HEK293 (cell line): Measurements from ENCODE around the gene SCAMP5.
A peak's percentile ranks its signal among the peaks of the same experiment; 100 is the strongest.

Experiments
- CTCF ChIA-PET: fragments of 350-600 bp; formaldehyde crosslinking; extraction: SDS; loops from one replicate; lab custom pipeline; 2021; ENCODE audit warnings: antibody characterized with exemption; lab: Yijun Ruan, JAX
- POLR2A ChIA-PET: fragments of 300-600 bp; formaldehyde crosslinking; extraction: SDS; loops from one replicate; lab custom pipeline; 2020; ENCODE audit warnings: antibody characterized with exemption, inconsistent platforms; lab: Yijun Ruan, JAX
- H3K27ac ChIP-seq: fragments of 200-500 bp; sonication (Bioruptor generic); 2 replicates; pipeline ENCODE4 v1.5.1; 2014; ENCODE audit warnings: low read depth, low read length, control low read depth, inconsistent platforms; ENCODE audit errors: extremely low read depth
- H3K36me3 ChIP-seq, 2 experiments: fragments of 200-500 bp in 1 of 2; sonication (Bioruptor generic) in 1 of 2; 1 replicate in 1 of 2; 2 replicates in 1 of 2; pipeline ENCODE4 v1.5.1; 2014 to 2017; ENCODE audit warnings: inconsistent platforms in 2 of 2, low read length in 2 of 2; ENCODE audit not compliant: control insufficient read depth in 2 of 2, insufficient read depth in 1 of 2
- H3K4me1 ChIP-seq: fragments of 200-500 bp; sonication (Bioruptor generic); 2 replicates; pipeline ENCODE4 v1.5.1; 2014; ENCODE audit warnings: mild to moderate bottlenecking, low read length, inconsistent platforms; ENCODE audit not compliant: control insufficient read depth, insufficient read depth
- H3K4me3 ChIP-seq: 2 replicates; pipeline ENCODE4 v1.5.1; 2011; ENCODE audit warnings: low read depth, mild to moderate bottlenecking, control low read depth, low read length, moderate library complexity
- H3K9me3 ChIP-seq: fragments of 200-500 bp; sonication (Bioruptor generic); 2 replicates; pipeline ENCODE4 v1.5.1; 2014; ENCODE audit warnings: low read depth, low read length, inconsistent platforms; ENCODE audit not compliant: control insufficient read depth, insufficient read depth
- KLF16 ChIP-seq: fragments of 450-650 bp; formaldehyde crosslinking; IDR thresholded peaks from 2 replicates; pipeline ENCODE4 v1.5.1; 2017; ENCODE audit warnings: missing biosample characterization, missing genetic modification characterization
- KLF8 ChIP-seq: fragments of 450-650 bp; formaldehyde crosslinking; IDR thresholded peaks from 2 replicates; pipeline ENCODE4 v1.5.1; 2016; ENCODE audit warnings: missing biosample characterization, missing genetic modification characterization
- PBX3 ChIP-seq: sonication (generic); formaldehyde crosslinking; IDR thresholded peaks from 2 replicates; pipeline ENCODE4 v1.8.1; 2022; ENCODE audit warnings: mild to moderate bottlenecking, moderate library complexity, missing genetic modification reagents
- RBAK ChIP-seq: fragments of 450-650 bp; formaldehyde crosslinking; IDR thresholded peaks from 2 replicates; pipeline ENCODE4 v1.5.1; 2016; ENCODE audit warnings: missing biosample characterization, missing genetic modification characterization
- SCRT1 ChIP-seq: fragments of 450-650 bp; formaldehyde crosslinking; IDR thresholded peaks from 2 replicates; pipeline ENCODE4 v1.5.1; 2016; ENCODE audit warnings: missing biosample characterization, missing genetic modification characterization, borderline replicate concordance
- SP2 ChIP-seq: fragments of 450-650 bp; formaldehyde crosslinking; IDR thresholded peaks from 2 replicates; pipeline ENCODE4 v1.5.1; 2016; ENCODE audit warnings: missing biosample characterization, missing genetic modification characterization
- SP7 ChIP-seq: fragments of 450-650 bp; formaldehyde crosslinking; IDR thresholded peaks from 2 replicates; pipeline ENCODE4 v1.5.1; 2016; ENCODE audit warnings: missing biosample characterization, missing genetic modification characterization
- ZBTB17 ChIP-seq: fragments of 450-650 bp; formaldehyde crosslinking; IDR thresholded peaks from 2 replicates; pipeline ENCODE4 v1.5.1; 2016; ENCODE audit warnings: missing biosample characterization, missing genetic modification characterization
- ZBTB20 ChIP-seq: fragments of 450-650 bp; formaldehyde crosslinking; IDR thresholded peaks from 2 replicates; pipeline ENCODE4 v1.5.1; 2016; ENCODE audit warnings: missing biosample characterization, missing genetic modification characterization
- ZBTB26 ChIP-seq: fragments of 450-650 bp; formaldehyde crosslinking; optimal IDR thresholded peaks from 2 replicates; pipeline ENCODE3; 2016; ENCODE audit warnings: missing biosample characterization, mild to moderate bottlenecking, missing genetic modification characterization
- ZEB2 ChIP-seq: fragments of 450-650 bp; formaldehyde crosslinking; IDR thresholded peaks from 2 replicates; pipeline ENCODE4 v1.5.1; 2016; ENCODE audit warnings: missing biosample characterization, missing genetic modification characterization
- ZFHX2 ChIP-seq: fragments of 450-650 bp; formaldehyde crosslinking; conservative IDR thresholded peaks from 2 replicates; pipeline ENCODE4 v1.5.1; 2016; ENCODE audit warnings: missing biosample characterization, missing genetic modification characterization
- ZFP3 ChIP-seq: fragments of 450-650 bp; formaldehyde crosslinking; IDR thresholded peaks from 2 replicates; pipeline ENCODE4 v1.5.1; 2016; ENCODE audit warnings: low read depth, missing biosample characterization, missing genetic modification characterization
- ZNF157 ChIP-seq: fragments of 450-650 bp; formaldehyde crosslinking; IDR thresholded peaks from 2 replicates; pipeline ENCODE4 v1.5.1; 2016; ENCODE audit warnings: missing biosample characterization, missing genetic modification characterization
- ZNF335 ChIP-seq: fragments of 450-650 bp; formaldehyde crosslinking; conservative IDR thresholded peaks from 2 replicates; pipeline ENCODE4 v1.5.1; 2016; ENCODE audit warnings: missing biosample characterization, missing genetic modification characterization
- ZNF341 ChIP-seq: fragments of 450-650 bp; formaldehyde crosslinking; IDR thresholded peaks from 2 replicates; pipeline ENCODE4; 2016; ENCODE audit warnings: low read depth, missing biosample characterization, missing genetic modification characterization
- ZNF394 ChIP-seq: fragments of 450-650 bp; formaldehyde crosslinking; IDR thresholded peaks from 2 replicates; pipeline ENCODE4 v1.5.1; 2016; ENCODE audit warnings: missing biosample characterization, missing genetic modification characterization, mild to moderate bottlenecking, moderate library complexity, borderline replicate concordance
- ZNF426 ChIP-seq: fragments of 450-650 bp; formaldehyde crosslinking; IDR thresholded peaks from 2 replicates; pipeline ENCODE4 v1.5.1; 2017; ENCODE audit warnings: missing biosample characterization, missing genetic modification characterization, mild to moderate bottlenecking, inconsistent platforms, moderate library complexity
- ZNF521 ChIP-seq: fragments of 450-650 bp; formaldehyde crosslinking; IDR thresholded peaks from 2 replicates; pipeline ENCODE4 v1.5.1; 2017; ENCODE audit warnings: missing biosample characterization, mild to moderate bottlenecking, missing genetic modification characterization
- ZNF530 ChIP-seq: fragments of 450-650 bp; formaldehyde crosslinking; IDR thresholded peaks from 2 replicates; pipeline ENCODE4 v1.5.1; 2016; ENCODE audit warnings: low read depth, missing biosample characterization, missing genetic modification characterization
- ZNF561 ChIP-seq: fragments of 450-650 bp; IDR thresholded peaks from 2 replicates; pipeline ENCODE4 v1.5.1; 2018; ENCODE audit warnings: missing biosample characterization, missing genetic modification characterization, borderline replicate concordance
- ZNF629 ChIP-seq: fragments of 450-650 bp; formaldehyde crosslinking; IDR thresholded peaks from 2 replicates; pipeline ENCODE4 v1.5.1; 2017; ENCODE audit warnings: missing biosample characterization, missing genetic modification characterization
- ZNF660 ChIP-seq: fragments of 450-650 bp; IDR thresholded peaks from 2 replicates; pipeline ENCODE4 v1.5.1; 2018; ENCODE audit warnings: missing biosample characterization, mild to moderate bottlenecking, missing genetic modification characterization
- ZNF76 ChIP-seq: fragments of 450-650 bp; formaldehyde crosslinking; IDR thresholded peaks from 2 replicates; pipeline ENCODE4; 2016; ENCODE audit warnings: low read depth, missing biosample characterization, missing genetic modification characterization, borderline replicate concordance
- ZNF791 ChIP-seq: fragments of 450-650 bp; formaldehyde crosslinking; IDR thresholded peaks from 2 replicates; pipeline ENCODE4 v1.5.1; 2016; ENCODE audit warnings: missing biosample characterization, missing genetic modification characterization
- ZSCAN18 ChIP-seq: fragments of 450-650 bp; formaldehyde crosslinking; IDR thresholded peaks from 2 replicates; pipeline ENCODE4 v1.5.1; 2016; ENCODE audit warnings: missing biosample characterization, missing genetic modification characterization
- ZXDB ChIP-seq: fragments of 450-650 bp; formaldehyde crosslinking; IDR thresholded peaks from 2 replicates; pipeline ENCODE4 v1.5.1; 2016; ENCODE audit warnings: missing biosample characterization, missing genetic modification characterization
- TF ChIP-seq, protein P1 (sequence below): fragments of 450-650 bp; IDR thresholded peaks from 2 replicates; pipeline ENCODE4 v1.5.1; 2018; ENCODE audit warnings: missing biosample characterization, missing genetic modification characterization
- TF ChIP-seq, protein P2 (sequence below): fragments of 450-650 bp; formaldehyde crosslinking; IDR thresholded peaks from 2 replicates; pipeline ENCODE4 v1.5.1; 2016; ENCODE audit warnings: missing biosample characterization, missing genetic modification characterization

The SCAMP5 gene

GRCh38 chr15:74995182-74995778 lies at the start of gene SCAMP5:
Gene SCAMP5 (plus strand): TSS chr15:74995563. CDS start chr15:75011840, 16,277 bp downstream.
- ChIA-PET CTCF (interaction anchor here (0.6 to 0.9 kb wide), 3 partner anchors 208 to 313 kb away, joined by 3 to 4 read pairs (median 3); no protein-coding TSS in a partner anchor), POLR2A (interaction anchor here (0.7 to 3.0 kb wide), 9 partner anchors 17 to 729 kb away, joined by 3 to 22 read pairs (median 4); partner anchors contain the start of genes C15orf39, CSK, FAM219B and PPCDC)
- H3K9me3 ChIP-seq: no peaks in the 10 kb centered on the region
- H3K36me3 ChIP-seq: no peaks in the 10 kb centered on the region
- H3K27ac ChIP-seq: no peak within 1 kb of the TSS
- no peaks in the 10 kb centered on the region; the same call in 1 of the 2 replicates for H3K4me1 ChIP-seq
- H3K4me3 ChIP-seq: peak within 1 kb of the TSS; percentile 69
- TF ChIP-seq ZNF341 (no peak), ZNF426 (no peak), ZNF76 (tag by site-specific recombination) (no peak), ZXDB (tag by site-specific recombination) (peak; percentile 48; the same call in 1 of the 2 replicates), ZNF791 (no peak), ZNF521 (tag by site-specific recombination) (no peak), ZNF561 (tag by site-specific recombination) (peak; percentile 47; the same call in 1 of the 2 replicates), ZNF660 (peak; percentile 35; the same call in 1 of the 2 replicates), ZNF530 (tag by site-specific recombination) (no peak), SP2 (tag by site-specific recombination) (peak; percentile 30; the same call in 1 of the 2 replicates), KLF16 (tag by site-specific recombination) (peak; percentile 80), ZNF394 (tag by site-specific recombination) (0 out of 2 replicates have a peak, but pooled peaks have one; percentile 24), ZEB2 (tag by site-specific recombination) (0 out of 2 replicates have a peak, but pooled peaks have one; percentile 25), ZNF629 (tag by site-specific recombination) (peak; percentile 5; the same call in 1 of the 2 replicates), ZBTB20 (peak; percentile 100), ZFHX2 (tag by site-specific recombination) (peak; percentile 2; the same call in 1 of the 2 replicates), KLF8 (tag by site-specific recombination) (peak; percentile 50; the same call in 1 of the 2 replicates), ZBTB26 (tag by site-specific recombination) (peak; percentile 72), ZSCAN18 (tag by site-specific recombination) (no peak), SCRT1 (peak; percentile 8; the same call in 1 of the 2 replicates), RBAK (tag by site-specific recombination) (no peak), ZNF335 (tag by site-specific recombination) (peak; percentile 41), ZNF157 (no peak), PBX3 (CRISPR knock-in tag) (no peak), ZBTB17 (tag by site-specific recombination) (peak; percentile 69), ZFP3 (tag by site-specific recombination) (peak; percentile 43; the same call in 1 of the 2 replicates), SP7 (tag by site-specific recombination) (peak; percentile 65)
- TF ChIP-seq, protein P1, sequence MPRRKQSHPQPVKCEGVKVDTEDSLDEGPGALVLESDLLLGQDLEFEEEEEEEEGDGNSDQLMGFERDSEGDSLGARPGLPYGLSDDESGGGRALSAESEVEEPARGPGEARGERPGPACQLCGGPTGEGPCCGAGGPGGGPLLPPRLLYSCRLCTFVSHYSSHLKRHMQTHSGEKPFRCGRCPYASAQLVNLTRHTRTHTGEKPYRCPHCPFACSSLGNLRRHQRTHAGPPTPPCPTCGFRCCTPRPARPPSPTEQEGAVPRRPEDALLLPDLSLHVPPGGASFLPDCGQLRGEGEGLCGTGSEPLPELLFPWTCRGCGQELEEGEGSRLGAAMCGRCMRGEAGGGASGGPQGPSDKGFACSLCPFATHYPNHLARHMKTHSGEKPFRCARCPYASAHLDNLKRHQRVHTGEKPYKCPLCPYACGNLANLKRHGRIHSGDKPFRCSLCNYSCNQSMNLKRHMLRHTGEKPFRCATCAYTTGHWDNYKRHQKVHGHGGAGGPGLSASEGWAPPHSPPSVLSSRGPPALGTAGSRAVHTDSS: no peak
- TF ChIP-seq, protein P2, sequence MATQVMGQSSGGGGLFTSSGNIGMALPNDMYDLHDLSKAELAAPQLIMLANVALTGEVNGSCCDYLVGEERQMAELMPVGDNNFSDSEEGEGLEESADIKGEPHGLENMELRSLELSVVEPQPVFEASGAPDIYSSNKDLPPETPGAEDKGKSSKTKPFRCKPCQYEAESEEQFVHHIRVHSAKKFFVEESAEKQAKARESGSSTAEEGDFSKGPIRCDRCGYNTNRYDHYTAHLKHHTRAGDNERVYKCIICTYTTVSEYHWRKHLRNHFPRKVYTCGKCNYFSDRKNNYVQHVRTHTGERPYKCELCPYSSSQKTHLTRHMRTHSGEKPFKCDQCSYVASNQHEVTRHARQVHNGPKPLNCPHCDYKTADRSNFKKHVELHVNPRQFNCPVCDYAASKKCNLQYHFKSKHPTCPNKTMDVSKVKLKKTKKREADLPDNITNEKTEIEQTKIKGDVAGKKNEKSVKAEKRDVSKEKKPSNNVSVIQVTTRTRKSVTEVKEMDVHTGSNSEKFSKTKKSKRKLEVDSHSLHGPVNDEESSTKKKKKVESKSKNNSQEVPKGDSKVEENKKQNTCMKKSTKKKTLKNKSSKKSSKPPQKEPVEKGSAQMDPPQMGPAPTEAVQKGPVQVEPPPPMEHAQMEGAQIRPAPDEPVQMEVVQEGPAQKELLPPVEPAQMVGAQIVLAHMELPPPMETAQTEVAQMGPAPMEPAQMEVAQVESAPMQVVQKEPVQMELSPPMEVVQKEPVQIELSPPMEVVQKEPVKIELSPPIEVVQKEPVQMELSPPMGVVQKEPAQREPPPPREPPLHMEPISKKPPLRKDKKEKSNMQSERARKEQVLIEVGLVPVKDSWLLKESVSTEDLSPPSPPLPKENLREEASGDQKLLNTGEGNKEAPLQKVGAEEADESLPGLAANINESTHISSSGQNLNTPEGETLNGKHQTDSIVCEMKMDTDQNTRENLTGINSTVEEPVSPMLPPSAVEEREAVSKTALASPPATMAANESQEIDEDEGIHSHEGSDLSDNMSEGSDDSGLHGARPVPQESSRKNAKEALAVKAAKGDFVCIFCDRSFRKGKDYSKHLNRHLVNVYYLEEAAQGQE: peak; percentile 99
